ENCODE results near the gene MYL9.
"Not testable (repeated sequence)": the region's sequence is repeated elsewhere in the genome, so short reads cannot be mapped to it uniquely, and the experiment has no call there.

Gene MYL9

GRCh38 chr20:36550790-36551299 lies 9.5 kb downstream of the MYL9 start:
- no peak overlapping the region for H3K4me3 ChIP-seq
- H3K36me3 ChIP-seq (ENCODE audit: insufficient read depth, low read length) = no peaks in the 10 kb centered on the region
- H3K27ac ChIP-seq = no peak overlapping the region
- H3K9me3 ChIP-seq (ENCODE audit: low read depth, low read length) = no peaks in the 10 kb centered on the region
- no peak for TF ChIP-seq FOXP2 (optimal IDR thresholded peaks at IDR 0.05; ENCODE audit: control extremely low read depth, extremely low read length, insufficient read depth)
- TF ChIP-seq POLR2AphosphoS5 (IDR thresholded peaks at IDR 0.05; ENCODE audit: borderline replicate concordance, low read depth, low read length) = no peak
- TF ChIP-seq EZH2 (IDR thresholded peaks at IDR 0.05) = no peak
- DNase-seq (ENCODE audit: low read depth, low spot score) = no peak
- H3K9ac ChIP-seq (ENCODE audit: insufficient read length) = no peak overlapping the region

- H3K9me3 ChIP-seq (ENCODE audit: low read depth, low read length) = no peaks in the 10 kb centered on the region
- no peak overlapping the region for H3K9ac ChIP-seq (ENCODE audit: insufficient read length)
- H3K36me3 ChIP-seq (ENCODE audit: insufficient read depth, low read length) = no peaks in the 10 kb centered on the region
- TF ChIP-seq EZH2 (IDR thresholded peaks at IDR 0.05) = no peak
- no peak overlapping the region for H3K4me3 ChIP-seq
- no peak overlapping the region for H3K27ac ChIP-seq
- no peak for DNase-seq (ENCODE audit: low read depth, low spot score)
Observed at GRCh38 chr20:36555248-36555647, 13.9 kb downstream of the MYL9 start.

GRCh38 chr20:36562724-36563123 lies 21.4 kb downstream of the MYL9 start:
- no peak overlapping the region for H3K9ac ChIP-seq (ENCODE audit: insufficient read length)
- no peaks in the 10 kb centered on the region for H3K9me3 ChIP-seq (ENCODE audit: low read depth, low read length)
- no peak overlapping the region for H3K4me3 ChIP-seq
- no peak for DNase-seq (ENCODE audit: low read depth, low spot score)
- TF ChIP-seq FOXP2 (optimal IDR thresholded peaks at IDR 0.05; ENCODE audit: control extremely low read depth, extremely low read length, insufficient read depth) (no peak), POLR2AphosphoS5 (IDR thresholded peaks at IDR 0.05; ENCODE audit: borderline replicate concordance, low read depth, low read length) (no peak), EZH2 (IDR thresholded peaks at IDR 0.05) (no peak)
- no peaks in the 10 kb centered on the region for H3K36me3 ChIP-seq (ENCODE audit: insufficient read depth, low read length)
- no peak overlapping the region for H3K27ac ChIP-seq

- TF ChIP-seq EZH2 (IDR thresholded peaks at IDR 0.05) (no peak), POLR2AphosphoS5 (IDR thresholded peaks at IDR 0.05; ENCODE audit: borderline replicate concordance, low read depth, low read length) (no peak), FOXP2 (optimal IDR thresholded peaks at IDR 0.05; ENCODE audit: control extremely low read depth, extremely low read length, insufficient read depth) (no peak)
- H3K9me3 ChIP-seq (ENCODE audit: low read depth, low read length) = no peaks in the 10 kb centered on the region
- no peak overlapping the region for H3K9ac ChIP-seq (ENCODE audit: insufficient read length)
- no peak overlapping the region for H3K27ac ChIP-seq
- H3K36me3 ChIP-seq (ENCODE audit: insufficient read depth, low read length) = no peaks in the 10 kb centered on the region
- no peak for DNase-seq (ENCODE audit: low read depth, low spot score)
- no peak overlapping the region for H3K4me3 ChIP-seq
Observed at GRCh38 chr20:36563374-36563773, 22.1 kb downstream of the MYL9 start.

GRCh38 chr20:36564078-36564725 lies 22.9 kb downstream of the MYL9 start:
- H3K9me3 ChIP-seq (ENCODE audit: low read depth, low read length); H3K4me3 ChIP-seq; H3K36me3 ChIP-seq (ENCODE audit: insufficient read depth, low read length); DNase-seq (ENCODE audit: low read depth, low spot score); H3K27ac ChIP-seq; H3K9ac ChIP-seq (ENCODE audit: insufficient read length): not testable (repeated sequence)

GRCh38 chr20:36564726-36565121 lies 23.4 kb downstream of the MYL9 start:
- not testable (repeated sequence) for DNase-seq (ENCODE audit: low read depth, low spot score); H3K4me3 ChIP-seq; H3K9ac ChIP-seq (ENCODE audit: insufficient read length); H3K27ac ChIP-seq; H3K9me3 ChIP-seq (ENCODE audit: low read depth, low read length); H3K36me3 ChIP-seq (ENCODE audit: insufficient read depth, low read length)

- Histone ChIP-seq H3K27ac (no peak overlapping the region), H3K9me3 (ENCODE audit: low read depth, low read length) (no peaks in the 10 kb centered on the region), H3K9ac (ENCODE audit: insufficient read length) (no peak overlapping the region), H3K36me3 (ENCODE audit: insufficient read depth, low read length) (no peaks in the 10 kb centered on the region), H3K4me3 (no peak overlapping the region)
- DNase-seq (ENCODE audit: low read depth, low spot score) = no peak
- no peak for TF ChIP-seq POLR2AphosphoS5 (IDR thresholded peaks at IDR 0.05; ENCODE audit: borderline replicate concordance, low read depth, low read length)
- no peak for TF ChIP-seq FOXP2 (optimal IDR thresholded peaks at IDR 0.05; ENCODE audit: control extremely low read depth, extremely low read length, insufficient read depth)
- no peak for TF ChIP-seq EZH2 (IDR thresholded peaks at IDR 0.05)
Observed at GRCh38 chr20:36565520-36565919, 24.2 kb downstream of the MYL9 start.

GRCh38 chr20:36569847-36570429 lies 28.6 kb downstream of the MYL9 start:
- H3K9me3 ChIP-seq (ENCODE audit: low read depth, low read length) = no peaks in the 10 kb centered on the region
- no peak for TF ChIP-seq EZH2 (IDR thresholded peaks at IDR 0.05)
- TF ChIP-seq FOXP2 (optimal IDR thresholded peaks at IDR 0.05; ENCODE audit: control extremely low read depth, extremely low read length, insufficient read depth) = no peak
- TF ChIP-seq POLR2AphosphoS5 (IDR thresholded peaks at IDR 0.05; ENCODE audit: borderline replicate concordance, low read depth, low read length) = no peak
- no peak overlapping the region for H3K4me3 ChIP-seq
- no peaks in the 10 kb centered on the region for H3K36me3 ChIP-seq (ENCODE audit: insufficient read depth, low read length)
- H3K27ac ChIP-seq = 0 out of 2 replicates have a peak overlapping the region, but pooled peaks have one; percentile 19
- no peak for DNase-seq (ENCODE audit: low read depth, low spot score)
- H3K9ac ChIP-seq (ENCODE audit: insufficient read length) = no peak overlapping the region
